Activated CD8-positive, alpha-beta memory T cell treated with anti-CD3 and anti-CD28 coated beads, Interleukin-2, amount 50 U/mL, for 4 hours (primary cell): ENCODE results near the gene NT5DC3.

ENCODE experiments used
- DNase-seq: peaks from one replicate; pipeline ENCODE4 v3.0.0-alpha.2; 2020

NT5DC3 gene

GRCh38 chr12:103808239-103808880 is 32.7 kb downstream of the NT5DC3 start:
- no peak for DNase-seq

DNA sequence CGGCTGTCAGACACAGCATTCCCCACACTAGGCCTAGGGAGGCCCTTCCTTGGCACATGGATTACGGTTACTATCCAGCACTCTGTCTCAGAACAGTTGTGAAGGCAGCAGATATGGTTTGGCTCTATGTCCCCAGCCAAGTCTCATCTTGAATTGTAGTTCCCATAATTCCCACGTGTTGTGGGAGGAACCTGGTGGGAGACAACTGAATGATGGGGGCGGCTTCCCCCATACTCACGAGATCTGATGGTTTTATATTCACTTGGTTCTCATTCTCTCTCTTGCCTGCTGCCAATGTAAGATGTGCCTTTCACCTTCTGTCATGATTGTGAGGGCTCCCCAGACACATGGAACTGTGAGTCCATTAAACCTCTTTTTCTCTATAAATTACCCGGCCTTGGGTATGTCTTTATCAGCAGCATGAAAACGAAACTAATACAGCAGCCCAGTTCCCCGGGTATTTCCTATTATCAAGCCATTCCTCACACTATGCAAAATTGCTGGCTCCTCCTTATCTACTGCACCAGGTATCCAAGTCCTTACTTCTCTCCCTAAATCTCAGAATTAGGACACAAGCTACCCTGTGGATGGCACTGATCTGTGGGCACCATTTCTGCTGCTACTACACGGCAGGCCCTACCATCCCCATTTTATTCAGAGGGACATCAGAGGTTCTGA is 33.3 kb downstream of the NT5DC3 start:
- no peak for DNase-seq

DNA sequence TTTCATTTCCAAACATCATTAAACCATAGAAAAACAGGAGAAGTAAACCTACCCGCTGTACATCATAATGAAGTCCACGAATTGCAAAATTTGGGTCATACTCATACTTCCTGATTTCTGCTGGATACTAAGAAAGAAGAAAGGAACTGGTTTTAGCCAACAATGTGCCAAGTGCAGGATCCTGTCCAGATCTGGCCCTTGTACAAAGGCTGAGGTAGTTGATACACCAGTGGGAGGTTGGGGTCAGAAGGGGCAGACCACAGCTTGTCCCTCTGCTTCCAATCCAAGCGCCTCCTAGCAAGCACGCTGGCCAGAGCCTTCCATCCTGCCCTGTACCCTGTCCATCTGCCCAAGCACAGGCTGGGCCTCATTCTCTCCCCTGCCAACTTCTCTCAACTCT is 34.2 kb downstream of the NT5DC3 start:
- DNase-seq: no peak

DNA sequence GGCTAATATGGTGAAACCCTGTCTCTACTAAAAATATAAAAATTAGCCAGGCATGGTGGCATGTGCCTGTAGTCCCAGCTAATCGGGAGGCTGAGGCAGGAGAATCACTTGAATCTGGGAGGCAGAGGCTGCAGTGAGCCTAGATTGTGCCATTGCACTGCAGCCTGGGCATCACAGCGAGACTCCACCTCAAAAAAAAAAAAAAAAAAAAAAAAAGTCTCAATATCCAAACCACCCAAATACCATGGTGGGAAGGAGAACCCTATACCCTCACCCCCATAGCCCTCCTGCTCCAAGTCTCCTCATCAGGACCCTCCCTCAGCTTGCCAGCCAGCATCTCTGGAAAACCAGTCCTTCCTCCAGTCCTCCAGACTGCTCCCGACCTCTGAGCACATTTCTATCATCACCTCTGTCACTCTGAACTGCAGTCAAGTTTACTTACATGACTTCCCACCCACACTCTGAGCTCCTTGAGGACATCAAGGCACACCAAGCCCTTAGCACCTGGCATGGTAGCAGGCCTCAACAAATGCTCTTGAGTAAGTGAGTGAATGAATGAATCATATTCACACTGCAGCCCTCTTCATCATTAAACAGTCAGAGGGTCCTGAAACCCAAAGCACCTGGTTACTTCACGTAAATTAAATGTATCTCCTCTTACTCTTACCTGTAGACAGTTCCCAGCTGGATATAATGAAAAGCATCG is 35.2 kb downstream of the NT5DC3 start:
- no peak for DNase-seq

DNA sequence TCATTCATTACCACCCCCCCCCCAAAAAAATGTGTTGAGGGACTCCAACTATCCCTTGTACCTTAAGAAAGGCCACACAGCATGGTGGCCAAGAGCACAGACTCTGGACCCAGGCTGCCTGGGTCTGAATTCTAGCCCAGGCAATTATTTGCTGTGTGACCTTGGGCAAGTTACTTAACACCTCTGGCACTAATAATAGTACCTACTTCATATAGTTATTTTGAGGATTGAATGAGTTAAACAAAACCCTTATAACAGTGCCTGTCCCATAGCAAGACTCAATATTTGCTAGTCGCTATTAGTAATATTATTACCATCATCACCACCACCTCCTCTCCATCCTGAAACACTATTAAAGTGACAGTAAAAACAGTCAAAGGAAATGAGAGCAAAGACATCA is 37.2 kb downstream of the NT5DC3 start:
- no peak for DNase-seq

DNA sequence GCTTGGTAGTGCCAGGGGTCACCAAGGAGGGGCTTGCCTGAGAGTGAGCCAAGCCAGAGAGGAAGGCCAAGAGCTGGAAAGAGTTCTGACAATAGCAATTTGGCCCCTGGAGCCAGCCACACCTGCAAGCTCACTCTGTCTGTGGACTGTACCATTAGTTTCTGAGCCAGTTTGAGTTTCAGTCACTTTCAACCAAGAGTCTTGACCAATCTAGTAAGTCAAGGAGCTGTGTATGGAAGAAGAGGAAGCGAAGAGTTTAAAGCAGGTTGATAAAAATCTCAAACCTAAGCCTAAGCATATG is 38.5 kb downstream of the NT5DC3 start:
- DNase-seq: no peak

DNA sequence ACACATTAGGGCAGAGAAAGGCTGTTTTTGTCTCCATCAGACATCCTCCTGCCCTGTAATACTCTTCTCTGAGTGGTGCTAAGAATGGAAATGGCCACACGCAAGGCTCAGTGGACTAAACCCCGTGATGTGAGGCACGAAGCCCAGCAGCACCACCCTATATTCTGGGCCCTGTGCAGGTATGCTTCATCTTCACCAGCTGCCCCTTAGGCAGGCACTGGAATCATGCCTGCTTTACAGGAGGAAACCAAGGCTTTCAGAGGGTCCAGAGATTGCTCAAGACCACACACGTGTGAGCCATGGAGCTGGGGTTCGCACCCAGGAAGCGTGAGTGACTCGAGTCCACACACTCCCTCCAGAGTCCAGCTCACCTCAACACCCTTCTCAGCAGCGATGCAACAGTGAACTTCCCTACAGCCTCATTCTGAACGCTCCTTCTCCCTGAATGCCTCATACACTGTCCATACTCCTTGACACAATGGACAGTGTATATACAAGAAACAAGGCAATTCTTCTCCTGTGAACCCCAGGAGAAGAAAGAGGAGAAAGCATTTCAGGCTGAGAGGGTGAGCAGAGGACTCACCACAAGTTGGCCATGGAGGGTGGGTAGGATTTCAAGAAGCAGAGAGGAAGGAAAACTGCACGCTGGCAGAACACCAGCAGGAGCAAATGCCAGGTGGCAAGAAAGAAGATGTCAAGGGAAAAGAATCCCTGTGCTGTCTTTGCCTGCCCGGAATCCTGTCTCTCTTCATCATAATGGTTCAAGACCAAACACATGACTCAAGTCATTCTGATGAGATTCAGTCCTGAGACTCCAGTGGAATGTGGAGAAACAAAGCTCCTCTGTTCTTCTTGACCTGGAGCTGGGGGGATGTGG is 39.1 kb downstream of the NT5DC3 start:
- no peak for DNase-seq

- no peak for DNase-seq
Observed at GRCh38 chr12:103799857-103800771, 40.9 kb downstream of the NT5DC3 start.

- no peak for DNase-seq
Observed at GRCh38 chr12:103799504-103799856, 41.6 kb downstream of the NT5DC3 start.

DNA sequence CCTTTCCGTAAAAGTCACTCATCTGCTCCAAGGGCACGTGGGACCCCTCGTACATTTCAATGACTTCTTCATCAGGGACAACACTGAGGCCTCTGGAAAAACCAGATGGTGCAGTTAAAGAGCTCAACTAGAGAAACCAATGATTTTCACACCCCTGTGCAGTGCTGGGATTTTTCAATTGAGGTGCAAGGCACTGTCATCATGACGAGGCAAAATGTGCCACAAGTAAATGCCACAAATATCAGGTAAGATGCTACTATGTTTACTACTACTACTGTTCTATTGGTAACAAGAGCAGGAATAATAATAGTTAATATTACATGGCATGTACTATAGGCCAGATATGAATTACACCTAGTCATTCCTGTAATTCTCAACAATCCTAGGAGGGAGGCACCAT is 42.4 kb downstream of the NT5DC3 start:
- DNase-seq: no peak

GRCh38 chr12:103794309-103795213 is 46.5 kb downstream of the NT5DC3 start:
- no peak for DNase-seq

DNA sequence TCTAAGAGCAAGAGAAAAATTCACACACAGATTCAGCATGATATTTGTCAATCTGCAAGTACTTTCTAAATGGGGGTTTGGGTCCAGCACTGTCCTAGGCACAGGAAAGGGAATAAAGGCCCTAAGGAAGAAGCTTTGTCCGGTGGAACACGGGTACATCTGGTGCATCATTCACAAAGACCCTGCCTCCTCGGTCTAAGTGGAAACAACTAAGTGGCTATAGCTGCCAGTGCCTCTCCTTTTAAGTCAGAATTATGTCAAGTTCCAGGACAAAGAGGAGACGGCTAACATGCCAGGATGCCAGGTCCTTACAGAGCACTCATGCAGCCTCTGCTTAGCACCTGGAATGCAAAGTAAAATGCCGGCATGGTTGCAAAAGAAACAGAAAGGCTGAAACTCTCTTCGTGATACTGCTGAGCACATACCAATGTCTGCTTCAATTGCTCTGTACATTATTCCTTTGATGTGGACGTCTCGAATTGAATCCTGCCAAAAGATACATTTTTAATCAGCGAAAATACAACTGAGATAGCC is 47.5 kb downstream of the NT5DC3 start:
- no peak for DNase-seq

- no peak for DNase-seq
Observed at GRCh38 chr12:103793046-103793445, 48.0 kb downstream of the NT5DC3 start.

GRCh38 chr12:103791350-103791920 is 49.6 kb downstream of the NT5DC3 start:
- DNase-seq: no peak

DNA sequence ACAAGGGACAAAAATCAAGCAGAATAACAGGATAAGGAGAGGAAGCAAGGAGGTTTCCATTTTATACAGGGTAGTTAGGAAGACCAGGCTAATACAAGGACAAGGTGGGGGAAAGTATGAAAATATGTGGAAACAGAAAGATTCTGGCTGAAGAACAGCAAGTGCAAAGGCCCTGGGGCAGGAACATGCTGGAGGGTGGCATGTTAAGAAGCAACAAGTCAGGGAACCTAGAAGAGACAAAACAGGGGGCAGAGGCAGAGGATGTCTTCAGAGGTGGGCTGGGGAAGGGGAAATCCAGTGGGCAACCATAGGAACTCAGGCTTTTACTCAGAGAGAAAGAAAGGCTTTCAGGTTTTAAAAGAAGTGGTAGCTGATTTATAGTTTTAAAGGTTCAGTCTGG is 54.8 kb downstream of the NT5DC3 start:
- no peak for DNase-seq

DNA sequence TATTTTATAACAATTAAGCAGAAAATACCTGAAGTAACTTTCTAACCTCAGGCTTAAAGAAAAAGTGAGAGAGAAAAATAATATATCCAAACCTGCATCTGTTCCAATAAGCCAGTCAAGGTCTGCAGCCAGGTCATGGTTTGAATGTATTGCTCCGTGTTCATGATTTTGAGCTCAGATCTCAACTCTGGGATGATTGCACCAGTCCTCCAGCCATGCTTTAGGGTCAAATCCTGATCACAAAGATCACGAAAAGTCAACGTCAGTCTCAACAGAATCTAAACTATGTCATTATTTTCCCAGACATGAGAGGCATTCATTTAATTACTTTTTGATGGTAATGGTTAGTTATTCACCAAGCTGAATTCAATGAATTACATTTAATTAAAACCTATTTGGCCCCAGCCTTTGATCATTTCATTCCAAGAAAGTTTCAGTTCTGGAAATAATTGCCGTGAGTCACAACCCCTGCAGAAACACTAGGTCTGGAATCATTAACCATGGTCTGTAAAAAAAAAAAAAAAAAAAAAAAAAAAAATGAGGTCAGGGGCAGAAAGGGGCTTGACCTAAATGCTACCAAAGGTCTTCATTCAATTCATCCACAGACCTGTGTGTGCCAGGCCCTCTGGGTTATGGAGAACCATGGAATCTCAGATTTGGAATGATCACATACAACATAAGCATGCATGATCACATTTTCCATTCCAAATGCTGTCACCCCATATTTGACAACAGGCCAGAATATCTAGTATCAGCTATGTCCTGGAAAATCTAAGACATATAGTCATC is 55.6 kb downstream of the NT5DC3 start:
- DNase-seq: no peak

- no peak for DNase-seq
Observed at GRCh38 chr12:103783744-103784664, 57.0 kb downstream of the NT5DC3 start.

- DNase-seq: no peak
Observed at GRCh38 chr12:103782399-103782798, 58.6 kb downstream of the NT5DC3 start.

- DNase-seq: no peak
Observed at GRCh38 chr12:103780992-103781391, 60.0 kb downstream of the NT5DC3 start.
